HT1080 (cell line): ENCODE data around the gene LEF1. TPM values are rescaled to one million over a fixed set of nuclear protein-coding genes. Genes with fewer than 3 reads are reported as not detected.
"Not testable (repeated sequence)": the region's sequence is repeated elsewhere in the genome, so short reads cannot be mapped to it uniquely, and the experiment has no call there.

Source experiments
- DNase-seq: peaks from one replicate; pipeline ENCODE4 v3.0.0-alpha.2; 2015; ENCODE audit warnings: low read depth
- total RNA-seq: library from RNA; depleted of rRNA; stranded (reverse); fragments of >200 nt; shearing (Covaris generic); gene quantifications from 2 replicates; pipeline ENCODE4 v1.2.3, GENCODE V29; 2014

The LEF1 gene
- total RNA-seq, 1 experiment from 2014 or later, result 27.7 TPM

- DNase-seq, result no peak
Measured at GRCh38 chr4:108070775-108071174, 98.0 kb downstream of the LEF1 start.

- DNase-seq, result no peak
Measured at GRCh38 chr4:108068442-108068841, 100.3 kb downstream of the LEF1 start.

- no peak for DNase-seq
Measured at GRCh38 chr4:108060686-108061321, 107.9 kb downstream of the LEF1 start.

- DNase-seq, result no peak
Measured at GRCh38 chr4:108060164-108060563, 108.6 kb downstream of the LEF1 start.

GRCh38 chr4:108058685-108059440 lies 109.9 kb downstream of the LEF1 start:
- peak; percentile 38 for DNase-seq

GRCh38 chr4:108056418-108056817 lies 112.3 kb downstream of the LEF1 start:
- DNase-seq, result no peak

- no peak for DNase-seq
Measured at GRCh38 chr4:108055787-108056186, 112.9 kb downstream of the LEF1 start.

- no peak for DNase-seq
Measured at GRCh38 chr4:108054025-108054638, 114.6 kb downstream of the LEF1 start.

GRCh38 chr4:108053251-108053711 lies 115.5 kb downstream of the LEF1 start:
- DNase-seq, result no peak

GRCh38 chr4:108052558-108053120 lies 116.1 kb downstream of the LEF1 start:
- no peak for DNase-seq

- DNase-seq, result no peak
Measured at GRCh38 chr4:108051343-108051742, 117.4 kb downstream of the LEF1 start.

GRCh38 chr4:108050166-108051111 lies 118.3 kb downstream of the LEF1 start:
- DNase-seq, result not testable (repeated sequence)

- DNase-seq, result no peak
Measured at GRCh38 chr4:108049406-108049805, 119.3 kb downstream of the LEF1 start.

GRCh38 chr4:108048997-108049396 lies 119.7 kb downstream of the LEF1 start:
- DNase-seq, result no peak

- no peak for DNase-seq
Measured at GRCh38 chr4:108048157-108048556, 120.6 kb downstream of the LEF1 start.

- no peak for DNase-seq
Measured at GRCh38 chr4:108047199-108047598, 121.5 kb downstream of the LEF1 start.

- DNase-seq, result no peak
Measured at GRCh38 chr4:108045687-108046024, 123.1 kb downstream of the LEF1 start.

- DNase-seq, result no peak
Measured at GRCh38 chr4:108044951-108045686, 123.6 kb downstream of the LEF1 start.

GRCh38 chr4:108043526-108043925 lies 125.2 kb downstream of the LEF1 start:
- no peak for DNase-seq

- DNase-seq, result no peak
Measured at GRCh38 chr4:108042927-108043326, 125.8 kb downstream of the LEF1 start.
